Stimulated activated CD8-positive, alpha-beta memory T cell treated with anti-CD3 and anti-CD28 coated beads, Interleukin-15, amount 100 ng/mL, for 24 hours (primary cell): ENCODE results near the gene MPND.
A peak's percentile ranks its signal among the peaks of the same experiment; 100 is the strongest.

Experiments
- DNase-seq: peaks from one replicate; pipeline ENCODE4 v3.0.0-alpha.2; 2020; ENCODE audit warnings: low read depth

MPND gene

GRCh38 chr19:4366666-4367335 lies 23.4 kb downstream of the MPND start:
- DNase-seq: no peak

GRCh38 chr19:4367336-4367723 lies 24.0 kb downstream of the MPND start:
- no peak for DNase-seq

GRCh38 chr19:4367781-4368127 lies 24.4 kb downstream of the MPND start:
- DNase-seq: no peak

GRCh38 chr19:4368128-4368820 lies 24.9 kb downstream of the MPND start:
- no peak for DNase-seq

GRCh38 chr19:4369109-4369887 lies 25.9 kb downstream of the MPND start:
- DNase-seq: peak; percentile 29

GRCh38 chr19:4369888-4370260 lies 26.5 kb downstream of the MPND start:
- peak; percentile 40 for DNase-seq

GRCh38 chr19:4370418-4371041 lies 27.2 kb downstream of the MPND start:
- DNase-seq: no peak

- DNase-seq: no peak
Observed at GRCh38 chr19:4371247-4372164, 28.1 kb downstream of the MPND start.

- no peak for DNase-seq
Observed at GRCh38 chr19:4372165-4373012, 29.0 kb downstream of the MPND start.

GRCh38 chr19:4373013-4373367 lies 29.6 kb downstream of the MPND start:
- no peak for DNase-seq

- no peak for DNase-seq
Observed at GRCh38 chr19:4373601-4374497, 30.5 kb downstream of the MPND start.

GRCh38 chr19:4374498-4375163 lies 31.3 kb downstream of the MPND start:
- no peak for DNase-seq

- no peak for DNase-seq
Observed at GRCh38 chr19:4375164-4376027, 32.0 kb downstream of the MPND start.

- no peak for DNase-seq
Observed at GRCh38 chr19:4376028-4376670, 32.8 kb downstream of the MPND start.

GRCh38 chr19:4376671-4376990 lies 33.3 kb downstream of the MPND start:
- DNase-seq: no peak

- no peak for DNase-seq
Observed at GRCh38 chr19:4376991-4377781, 33.8 kb downstream of the MPND start.

GRCh38 chr19:4378886-4379285 lies 35.5 kb downstream of the MPND start:
- no peak for DNase-seq
